Measurements from ENCODE around the gene ZCCHC10.

The ZCCHC10 gene

GRCh38 chr5:133052317-133053175 lies 26.2 kb upstream of the ZCCHC10 start:
- WGBS, result under 1% methylated on average over 59 of the region's 59 CpGs
- DNase-seq, result peak; percentile 76

DNA sequence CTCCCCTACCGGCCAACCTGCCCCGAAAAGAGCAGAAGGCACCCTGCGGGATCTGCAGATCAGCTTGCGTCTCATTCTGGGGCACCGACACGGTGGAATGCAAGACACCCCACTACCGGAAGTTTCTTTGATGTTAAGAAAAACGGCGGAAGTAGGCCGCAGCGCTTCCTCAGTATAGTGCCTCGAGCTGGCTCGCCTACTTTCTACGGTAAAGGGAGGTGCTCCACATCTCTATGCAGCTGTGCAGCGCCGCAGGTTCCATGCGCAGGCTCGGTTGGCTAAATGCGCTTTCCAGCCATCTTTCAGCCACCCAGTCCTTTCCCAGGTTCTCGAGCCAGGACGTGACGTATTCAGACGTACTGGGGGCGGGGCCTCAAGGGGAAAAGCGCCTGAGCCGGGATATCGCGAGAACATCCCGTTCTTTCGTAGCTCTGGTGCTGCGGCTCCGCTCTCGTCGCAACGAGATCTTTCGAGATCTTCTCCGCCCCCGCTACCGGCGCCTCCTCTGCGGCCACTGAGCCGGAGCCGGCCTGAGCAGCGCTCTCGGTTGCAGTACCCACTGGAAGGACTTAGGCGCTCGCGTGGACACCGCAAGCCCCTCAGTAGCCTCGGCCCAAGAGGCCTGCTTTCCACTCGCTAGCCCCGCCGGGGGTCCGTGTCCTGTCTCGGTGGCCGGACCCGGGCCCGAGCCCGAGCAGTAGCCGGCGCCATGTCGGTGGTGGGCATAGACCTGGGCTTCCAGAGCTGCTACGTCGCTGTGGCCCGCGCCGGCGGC lies 25.4 kb upstream of the ZCCHC10 start, which contains the start of gene HSPA4:
HSPA4 (plus strand) TSS at position 472 of the 775 bp plus-strand sequence; CDS start at position 710, 238 bp downstream.
- Histone ChIP-seq H2AK5ac (ENCODE audit: low read length, severe bottlenecking) (peak within 1 kb of the TSS; percentile 31), H3K27ac (ENCODE audit: low read length, poor library complexity, severe bottlenecking) (peak within 1 kb of the TSS; percentile 99), H3K79me1 (replicated peaks; ENCODE audit: low read length, poor library complexity, severe bottlenecking) (peaks cover 6% of the 10 kb centered on the region), H3K23ac (ENCODE audit: low read length in 2 of 2) (peak within 1 kb of the TSS; percentile 8 to 75), H3K18ac (ENCODE audit: low read depth in 1 of 2, low read length in 2 of 2) (peak within 1 kb of the TSS; percentile 93 to 98), H3K9ac (ENCODE audit: low read length) (peak within 1 kb of the TSS; percentile 98), H3K14ac (ENCODE audit: low read length in 2 of 2) (peak within 1 kb of the TSS; percentile 16 to 88), H3K9me3 (ENCODE audit: control insufficient read depth, low read length) (no peaks in the 10 kb centered on the region), H3K27me3 (ENCODE audit: control insufficient read depth in 1 of 2, insufficient read depth in 1 of 2, low read length in 2 of 2) (no peaks in the 10 kb centered on the region), H4K8ac (ENCODE audit: low read length) (peak within 1 kb of the TSS; percentile 96), H3K36me3 (ENCODE audit: control insufficient read depth in 1 of 2, insufficient read depth in 2 of 2, low read depth in 1 of 2, low read length in 2 of 2) (peaks cover 0 to 8% of the 10 kb centered on the region in 2 experiments), H3K4me3 (ENCODE audit: insufficient read depth in 1 of 2, low read depth in 1 of 2, low read length in 2 of 2) (peak within 1 kb of the TSS; percentile 91 to 92), H4K91ac (ENCODE audit: low read length) (peak within 1 kb of the TSS; percentile 94), H2BK5ac (ENCODE audit: low read depth, low read length, poor library complexity, severe bottlenecking) (peak within 1 kb of the TSS; percentile 83), H3K4ac (ENCODE audit: low read depth in 1 of 2, low read length in 2 of 2) (peak within 1 kb of the TSS; percentile 88 to 95), H2BK120ac (ENCODE audit: low read depth, low read length) (peak within 1 kb of the TSS; percentile 88), H2BK15ac (ENCODE audit: low read depth, poor library complexity, severe bottlenecking) (peak within 1 kb of the TSS; percentile 97), H2AFZ (ENCODE audit: low read depth, low read length) (peak within 1 kb of the TSS; percentile 66), H2BK12ac (ENCODE audit: low read length in 2 of 2) (peak within 1 kb of the TSS in 1 of 2 experiments; percentile 10), H3K4me1 (ENCODE audit: control insufficient read depth, insufficient read depth, low read depth, low read length) (peaks cover 8% of the 10 kb centered on the region), H3K4me2 (ENCODE audit: low read length, poor library complexity, severe bottlenecking) (peak within 1 kb of the TSS; percentile 66)
- peak; percentile 99 for DNase-seq
- under 1% methylated on average over 68 of the region's 68 CpGs for WGBS

More at GRCh38 chr5:133052317-133053175, 26.2 kb upstream of the ZCCHC10 start:
- Histone ChIP-seq H3K4me3 (ENCODE audit: insufficient read depth in 1 of 2, low read depth in 1 of 2, low read length in 2 of 2) (peak overlapping the region; percentile 91 to 92), H3K18ac (ENCODE audit: low read depth in 1 of 2, low read length in 2 of 2) (peak overlapping the region; percentile 74 to 98), H3K4me2 (ENCODE audit: low read length, poor library complexity, severe bottlenecking) (peak overlapping the region; percentile 66), H2BK15ac (ENCODE audit: low read depth, poor library complexity, severe bottlenecking) (no peak overlapping the region), H2AFZ (ENCODE audit: low read depth, low read length) (peak overlapping the region; percentile 66), H3K27me3 (ENCODE audit: control insufficient read depth in 1 of 2, insufficient read depth in 1 of 2, low read length in 2 of 2) (no peaks in the 10 kb centered on the region), H3K4ac (ENCODE audit: low read depth in 1 of 2, low read length in 2 of 2) (peak overlapping the region; percentile 88 to 95), H2BK5ac (ENCODE audit: low read depth, low read length, poor library complexity, severe bottlenecking) (peak overlapping the region; percentile 60), H3K14ac (ENCODE audit: low read length in 2 of 2) (peak overlapping the region; percentile 16 to 88), H2BK12ac (ENCODE audit: low read length in 2 of 2) (peak overlapping the region in 1 of 2 experiments; percentile 10), H3K9ac (ENCODE audit: low read length) (peak overlapping the region; percentile 98), H4K91ac (ENCODE audit: low read length) (peak overlapping the region; percentile 90), H3K23ac (ENCODE audit: low read length in 2 of 2) (peak overlapping the region; percentile 8 to 75), H2AK5ac (ENCODE audit: low read length, severe bottlenecking) (peak overlapping the region; percentile 31), H3K79me1 (replicated peaks; ENCODE audit: low read length, poor library complexity, severe bottlenecking) (peaks cover 6% of the 10 kb centered on the region), H3K4me1 (ENCODE audit: control insufficient read depth, insufficient read depth, low read depth, low read length) (peaks cover 8% of the 10 kb centered on the region), H4K8ac (ENCODE audit: low read length) (peak overlapping the region; percentile 72), H3K9me3 (ENCODE audit: control insufficient read depth, low read length) (no peaks in the 10 kb centered on the region), H3K36me3 (ENCODE audit: control insufficient read depth in 1 of 2, insufficient read depth in 2 of 2, low read depth in 1 of 2, low read length in 2 of 2) (peaks cover 0 to 8% of the 10 kb centered on the region in 2 experiments), H2BK120ac (ENCODE audit: low read depth, low read length) (peak overlapping the region; percentile 88), H3K27ac (ENCODE audit: low read length, poor library complexity, severe bottlenecking) (peak overlapping the region; percentile 93)

DNA sequence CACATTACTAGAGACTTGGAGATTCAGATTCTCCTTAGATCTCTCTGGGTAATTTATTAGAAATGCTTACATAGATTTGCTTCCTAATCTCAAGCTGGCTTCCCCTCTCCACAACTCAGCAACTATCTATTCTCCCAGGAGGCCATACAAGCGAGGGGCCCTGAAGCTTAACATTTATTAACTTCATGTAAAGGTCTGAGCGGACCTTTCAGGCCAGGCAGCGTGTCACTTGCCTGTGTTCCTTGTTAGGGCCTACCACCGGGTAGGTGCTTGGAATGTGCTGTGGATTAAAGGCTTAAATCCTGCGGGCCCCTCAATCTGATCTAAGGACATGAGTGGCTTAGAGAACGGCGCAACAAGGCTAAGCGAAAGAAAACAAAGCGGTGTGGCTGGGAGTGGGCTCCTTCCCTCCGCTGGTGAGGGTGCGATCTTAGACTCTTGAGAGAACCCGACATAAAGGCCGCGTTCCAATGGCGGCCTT lies 24.8 kb upstream of the ZCCHC10 start:
- H4K8ac ChIP-seq (ENCODE audit: low read length), result peak overlapping the region; percentile 96
- H3K18ac ChIP-seq (ENCODE audit: low read depth in 1 of 2, low read length in 2 of 2), result peak overlapping the region; percentile 93 to 96
- H2AFZ ChIP-seq (ENCODE audit: low read depth, low read length), result peak overlapping the region; percentile 0
- H3K27ac ChIP-seq (ENCODE audit: low read length, poor library complexity, severe bottlenecking), result peak overlapping the region; percentile 99
- peaks cover 6% of the 10 kb centered on the region for H3K79me1 ChIP-seq (replicated peaks; ENCODE audit: low read length, poor library complexity, severe bottlenecking)
- H3K27me3 ChIP-seq (ENCODE audit: control insufficient read depth in 1 of 2, insufficient read depth in 1 of 2, low read length in 2 of 2), result no peaks in the 10 kb centered on the region
- H3K23ac ChIP-seq (ENCODE audit: low read length in 2 of 2), result no peak overlapping the region
- H4K91ac ChIP-seq (ENCODE audit: low read length), result peak overlapping the region; percentile 94
- H3K4me1 ChIP-seq (ENCODE audit: control insufficient read depth, insufficient read depth, low read depth, low read length), result peaks cover 6% of the 10 kb centered on the region
- H3K4me2 ChIP-seq (ENCODE audit: low read length, poor library complexity, severe bottlenecking), result peak overlapping the region; percentile 54
- H2BK5ac ChIP-seq (ENCODE audit: low read depth, low read length, poor library complexity, severe bottlenecking), result peak overlapping the region; percentile 83
- DNase-seq, result no peak
- H2BK12ac ChIP-seq (ENCODE audit: low read length in 2 of 2), result no peak overlapping the region
- H3K9ac ChIP-seq (ENCODE audit: low read length), result peak overlapping the region; percentile 98
- no peaks in the 10 kb centered on the region for H3K9me3 ChIP-seq (ENCODE audit: control insufficient read depth, low read length)
- H2BK15ac ChIP-seq (ENCODE audit: low read depth, poor library complexity, severe bottlenecking), result no peak overlapping the region
- peak overlapping the region; percentile 31 for H2AK5ac ChIP-seq (ENCODE audit: low read length, severe bottlenecking)
- peak overlapping the region in 1 of 2 experiments; percentile 13 for H3K14ac ChIP-seq (ENCODE audit: low read length in 2 of 2)
- peak overlapping the region; percentile 64 for H2BK120ac ChIP-seq (ENCODE audit: low read depth, low read length)
- peaks cover 0 to 8% of the 10 kb centered on the region in 2 experiments for H3K36me3 ChIP-seq (ENCODE audit: control insufficient read depth in 1 of 2, insufficient read depth in 2 of 2, low read depth in 1 of 2, low read length in 2 of 2)
- WGBS, result 6% methylated on average over 15 of the region's 15 CpGs
- peak overlapping the region; percentile 42 to 93 for H3K4ac ChIP-seq (ENCODE audit: low read depth in 1 of 2, low read length in 2 of 2)
- H3K4me3 ChIP-seq (ENCODE audit: insufficient read depth in 1 of 2, low read depth in 1 of 2, low read length in 2 of 2), result peak overlapping the region; percentile 91 to 92
